SK-N-MC (cell line): ENCODE measurements around the gene SRSF12.

Experiments used
- EZH2 ChIP-seq: fragments of 200-600 bp; sonication (generic); IDR thresholded peaks from one replicate; pipeline ENCODE4 v1.6.1; 2017; ENCODE audit warnings: antibody characterized with exemption
- FOXP2 ChIP-seq: optimal IDR thresholded peaks from 2 replicates; pipeline ENCODE3; 2011; ENCODE audit warnings: mild to moderate bottlenecking, moderate library complexity; ENCODE audit not compliant: insufficient read depth; ENCODE audit errors: extremely low read length, control extremely low read depth

DNA sequence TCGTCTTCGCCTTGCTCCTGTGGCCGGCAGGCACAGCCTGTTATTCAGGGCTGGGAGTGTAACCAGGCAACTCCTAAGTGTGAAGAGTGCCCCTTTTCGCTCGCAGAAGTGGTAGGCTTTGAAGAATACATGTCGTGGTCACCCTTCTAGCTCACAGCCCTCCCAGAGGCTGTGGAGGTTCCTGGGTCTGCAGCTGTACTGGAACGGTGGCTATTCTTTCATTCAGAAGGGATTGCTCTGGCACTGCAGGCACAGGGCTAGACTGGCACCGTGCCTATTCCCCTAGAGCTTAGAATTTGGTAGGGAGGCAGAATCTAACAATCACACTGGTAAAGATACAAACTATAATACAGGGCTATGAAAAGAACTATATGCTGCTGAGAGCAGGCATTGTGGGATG is 1.1 kb upstream of the SRSF12 start:
- TF ChIP-seq EZH2 = no peak
- no peak for TF ChIP-seq FOXP2
